Activated CD8-positive, alpha-beta memory T cell treated with anti-CD3 and anti-CD28 coated beads for 36 hours (primary cell): ENCODE measurements around the gene PDILT. TPM values are rescaled to one million over a fixed set of nuclear protein-coding genes. Genes with fewer than 3 reads are reported as not detected.
"Not testable (repeated sequence)": the region's sequence is repeated elsewhere in the genome, so short reads cannot be mapped to it uniquely, and the experiment has no call there.

Source experiments
- CTCF ChIA-PET: fragments of 350-600 bp; sonication (Branson Sonifier 250); formaldehyde crosslinking; loops from one replicate; lab custom pipeline; 2021; ENCODE audit warnings: antibody characterized with exemption; lab: Charles Lee
- POLR2A ChIA-PET: fragments of 350-600 bp; sonication (Branson Sonifier 250); formaldehyde crosslinking; loops from one replicate; lab custom pipeline; 2021; ENCODE audit warnings: antibody characterized with exemption; lab: Charles Lee
- total RNA-seq, 2 experiments: library from RNA; stranded (reverse); gene quantifications; one replicate each; pipeline ENCODE4 v1.2.3, GENCODE V29; 2021

PDILT gene
- total RNA-seq, 2 experiments from 2014 or later = not detected

DNA sequence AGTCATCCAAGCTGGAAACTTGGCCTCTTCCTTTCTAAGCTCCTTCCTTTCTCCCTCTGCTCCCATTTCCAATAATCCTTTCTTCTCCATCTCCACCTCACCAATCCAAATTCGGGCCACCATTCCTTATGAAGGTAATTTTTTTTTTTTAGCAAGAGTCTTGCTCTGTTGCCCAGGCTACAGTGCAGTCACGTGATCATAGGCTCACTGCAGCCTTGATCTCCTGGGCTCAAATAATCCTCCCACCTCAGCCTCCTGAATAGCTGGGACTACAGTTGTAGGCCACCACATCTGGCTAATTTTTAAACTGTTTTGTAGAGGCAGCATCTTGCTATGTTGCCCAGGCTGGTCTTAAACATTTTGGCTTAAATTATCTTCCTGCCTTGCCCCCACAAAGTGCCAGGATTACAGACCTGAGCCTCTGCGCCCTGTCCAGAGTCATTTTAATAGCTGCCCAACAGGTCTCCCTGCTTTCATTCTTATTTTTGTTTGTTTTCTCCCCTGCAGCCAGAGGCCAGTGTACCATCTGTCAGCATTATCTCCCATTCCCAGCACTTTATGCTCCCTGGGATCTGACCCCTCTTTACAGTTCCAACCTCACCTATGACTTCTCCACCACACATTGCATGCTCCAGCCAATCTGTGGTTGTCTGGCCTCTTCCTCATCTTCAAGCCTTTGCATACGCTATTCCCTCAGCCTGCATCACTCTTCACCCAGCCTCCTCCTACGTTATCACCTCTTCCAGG is 75.0 kb downstream of the PDILT start:
- CTCF ChIA-PET = no interaction called here
- POLR2A ChIA-PET = no interaction called here

DNA sequence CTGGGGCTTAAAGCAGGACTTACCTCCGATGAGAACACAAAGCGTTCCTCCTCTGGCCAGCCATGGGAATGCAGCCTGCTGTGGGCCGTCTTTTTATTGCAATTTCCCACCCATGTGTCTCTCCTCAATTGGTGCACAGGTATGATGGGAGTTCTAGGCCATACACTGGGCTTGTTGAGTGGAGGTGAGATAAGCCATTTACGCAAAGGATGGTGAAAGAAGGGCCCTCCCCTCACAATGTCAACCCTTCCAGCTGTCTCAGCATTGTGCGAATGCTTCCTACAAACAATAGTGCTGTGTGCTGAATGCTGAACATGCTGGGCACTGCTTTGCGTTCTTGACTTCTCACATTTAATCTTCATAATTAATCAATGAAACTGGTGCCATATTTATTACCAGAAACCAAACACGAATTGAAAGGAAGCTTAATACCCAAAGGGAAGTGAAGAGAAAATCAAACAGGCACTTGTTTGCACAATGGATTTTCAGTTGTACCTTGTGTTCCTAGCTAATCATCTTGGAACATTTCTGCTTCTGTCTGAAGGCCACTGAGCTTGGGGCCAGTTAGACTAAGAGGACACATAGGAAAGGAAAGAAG is 77.0 kb downstream of the PDILT start, which contains the start of gene GP2:
Gene GP2, minus strand, starts transcription at position 70 of the 598 bp plus-strand sequence. CDS start 1,082 bp downstream, outside the sequence.
- ChIA-PET CTCF (no interaction called here), POLR2A (no interaction called here)

DNA sequence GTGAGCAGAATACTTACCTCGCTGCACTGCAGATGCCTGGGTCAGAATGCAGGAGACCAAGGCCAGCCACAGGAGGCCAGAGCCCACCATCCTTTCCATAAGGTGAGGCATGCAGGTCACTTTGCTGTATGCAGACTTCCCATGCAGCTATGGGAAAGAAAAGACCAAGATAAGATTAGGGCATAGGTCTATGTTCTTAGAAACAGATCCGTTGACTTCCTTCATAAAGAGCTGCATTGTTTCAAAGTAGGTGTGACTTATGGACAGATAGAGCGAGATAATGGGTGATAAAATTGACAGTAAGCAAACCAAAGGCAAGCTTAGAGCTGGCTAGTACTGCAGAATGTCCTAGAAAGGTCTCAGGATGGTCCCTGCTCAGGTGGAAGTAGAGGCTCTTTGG is 78.2 kb downstream of the PDILT start:
- CTCF ChIA-PET = no interaction called here
- POLR2A ChIA-PET = no interaction called here

DNA sequence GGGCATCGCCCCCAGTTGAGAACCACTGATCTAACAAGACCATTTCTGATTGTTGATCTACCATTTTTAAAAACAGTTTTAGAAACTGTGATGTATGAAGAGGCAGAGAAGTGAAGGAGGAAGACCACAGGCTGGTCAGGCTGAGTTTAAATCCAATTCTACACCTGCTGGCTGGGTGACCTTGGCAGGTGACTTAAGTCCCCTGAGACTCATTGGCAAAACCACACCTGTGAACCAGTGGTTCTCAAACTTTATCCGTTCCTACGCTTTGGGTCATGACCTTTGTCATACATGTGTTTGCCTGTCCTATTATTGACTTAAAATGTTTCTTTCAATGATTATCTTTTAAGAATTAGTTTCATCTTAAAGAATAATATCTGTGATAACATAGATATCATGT is 79.5 kb downstream of the PDILT start:
- CTCF ChIA-PET = no interaction called here
- POLR2A ChIA-PET = no interaction called here

- CTCF ChIA-PET = no interaction called here
- POLR2A ChIA-PET = no interaction called here
These were observed 80.9 kb downstream of the PDILT start for GRCh38 chr16:20323591-20324117.

DNA sequence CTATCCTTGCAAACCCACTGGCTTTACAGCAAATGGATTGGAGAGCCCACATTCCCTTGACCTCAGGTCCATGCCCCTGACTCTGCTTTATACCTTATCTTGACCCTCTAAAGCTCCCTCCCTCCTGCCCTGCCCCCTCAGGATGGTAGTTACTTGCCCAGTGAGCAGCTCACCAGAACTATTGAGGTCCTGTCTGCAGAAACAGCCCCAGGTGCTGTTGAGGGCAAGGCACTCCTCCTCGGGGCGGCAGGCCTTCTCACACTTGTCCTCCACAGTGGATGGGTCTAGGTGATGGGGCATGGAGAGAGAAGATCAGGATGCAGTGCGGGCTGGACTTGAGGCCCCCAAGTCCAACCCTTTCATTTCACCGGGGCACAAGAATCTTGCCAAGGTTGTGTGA is 81.8 kb downstream of the PDILT start:
- ChIA-PET CTCF (no interaction called here), POLR2A (no interaction called here)

DNA sequence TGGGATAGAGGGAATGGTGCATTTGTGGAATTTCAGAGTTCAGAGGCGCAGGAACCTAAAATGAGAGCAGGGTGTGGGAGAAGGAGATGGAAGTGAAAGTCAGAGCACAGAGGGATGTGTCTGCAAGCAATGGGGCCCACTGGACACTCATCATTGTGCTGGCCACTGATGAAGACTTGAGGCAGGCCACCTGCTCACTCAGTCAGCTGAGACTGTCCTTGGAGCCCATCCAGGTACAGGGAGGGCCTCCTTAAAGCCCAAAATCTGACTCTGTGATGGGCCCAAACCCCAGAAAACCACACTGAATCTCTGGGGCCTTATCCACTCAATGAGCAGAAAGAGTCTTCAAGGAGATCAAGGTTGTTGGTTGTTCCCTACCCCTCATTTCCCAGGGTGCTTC is 82.9 kb downstream of the PDILT start:
- ChIA-PET POLR2A (no interaction called here), CTCF (no interaction called here)

DNA sequence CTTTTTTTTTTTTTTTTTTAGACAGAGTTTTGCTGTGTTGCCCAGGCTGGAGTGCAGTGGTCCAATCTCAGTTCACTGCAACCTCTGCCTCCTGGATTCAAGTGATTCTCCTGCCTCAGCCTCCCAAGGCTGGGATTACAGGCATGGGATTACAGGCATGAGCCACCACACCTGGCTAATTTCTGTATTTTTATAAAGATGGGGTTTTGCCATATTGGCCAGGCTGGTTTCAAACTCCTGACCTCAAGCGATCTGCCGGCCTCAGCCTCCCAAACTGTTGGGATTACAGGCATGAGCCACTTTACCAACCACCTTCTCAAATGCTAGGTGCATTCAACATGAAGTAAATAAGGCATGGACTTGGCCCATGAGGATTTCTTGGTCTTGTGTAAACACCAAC is 83.5 kb downstream of the PDILT start:
- POLR2A ChIA-PET = not testable (repeated sequence)
- CTCF ChIA-PET = interaction anchor here (0.7 kb wide), 1 partner anchor 858 kb away, joined by 3 read pairs; no protein-coding TSS in a partner anchor

- CTCF ChIA-PET = interaction anchor here (0.6 to 0.7 kb wide), 2 partner anchors 221 to 858 kb away, joined by 3 to 4 read pairs; no protein-coding TSS in a partner anchor
- POLR2A ChIA-PET = no interaction called here
These were observed 83.9 kb downstream of the PDILT start for GRCh38 chr16:20320592-20320991.

- ChIA-PET CTCF (interaction anchor here (0.6 to 0.7 kb wide), 2 partner anchors 222 to 858 kb away, joined by 3 to 4 read pairs; no protein-coding TSS in a partner anchor), POLR2A (no interaction called here)
These were observed 84.4 kb downstream of the PDILT start for GRCh38 chr16:20320178-20320577.

DNA sequence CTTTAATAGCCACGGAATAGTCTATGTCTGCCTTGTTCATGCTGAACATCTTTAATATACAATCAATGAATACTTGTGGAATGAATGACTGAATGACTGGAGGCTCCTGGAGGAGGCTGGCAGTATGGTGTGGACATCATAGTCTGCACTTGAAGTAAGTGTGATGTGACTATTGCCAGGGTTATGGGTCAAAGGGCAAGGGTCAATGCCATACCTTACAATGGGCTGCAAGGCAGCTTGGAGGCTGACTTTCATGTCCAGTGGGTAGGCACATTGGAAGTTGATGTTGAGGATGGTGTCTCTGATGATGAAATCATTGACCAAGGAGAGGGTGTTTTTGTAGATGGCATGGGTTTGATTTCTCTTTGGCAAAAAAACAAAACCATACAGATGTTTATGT is 85.1 kb downstream of the PDILT start:
- ChIA-PET CTCF (no interaction called here), POLR2A (no interaction called here)

- CTCF ChIA-PET = no interaction called here
- POLR2A ChIA-PET = no interaction called here
These were observed 86.1 kb downstream of the PDILT start for GRCh38 chr16:20318437-20318836.

DNA sequence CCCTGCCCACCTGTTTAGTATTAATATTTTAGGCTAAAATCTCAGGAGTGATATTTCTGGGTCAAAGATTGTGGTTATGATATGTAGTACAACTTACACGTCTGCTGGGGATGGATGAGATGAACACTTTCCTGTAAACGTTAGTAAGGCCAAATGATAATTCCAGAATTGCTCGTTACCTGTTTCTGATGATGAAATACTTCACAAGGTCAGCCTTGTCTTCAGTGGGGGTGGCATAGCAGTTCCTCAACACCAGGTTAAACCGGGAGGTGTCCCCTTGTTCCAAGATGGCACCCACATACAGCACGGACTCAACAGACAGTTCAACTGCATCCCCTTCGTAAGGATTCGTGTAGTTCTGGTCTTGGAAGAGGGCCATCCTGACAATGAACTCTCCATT is 86.5 kb downstream of the PDILT start:
- CTCF ChIA-PET = no interaction called here
- POLR2A ChIA-PET = no interaction called here

DNA sequence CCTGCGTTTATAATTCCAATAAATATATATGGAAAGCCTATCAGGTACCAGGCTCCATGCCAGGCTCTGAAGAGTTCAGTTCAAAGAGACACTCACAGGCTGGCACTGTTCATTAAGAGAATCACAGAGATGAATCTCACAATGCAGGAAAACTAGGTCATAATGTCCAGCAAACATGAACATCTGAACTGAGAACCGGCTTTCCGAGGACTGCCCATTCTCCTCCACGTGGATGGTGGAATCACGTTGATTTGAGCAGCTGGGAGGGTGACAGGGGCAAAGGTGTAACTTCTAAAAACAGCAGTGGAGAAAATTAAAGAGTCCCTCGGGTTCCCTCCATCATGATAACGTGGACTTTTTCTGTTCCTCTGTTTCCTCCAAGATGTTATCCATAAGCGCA is 87.4 kb downstream of the PDILT start:
- ChIA-PET POLR2A (no interaction called here), CTCF (no interaction called here)

DNA sequence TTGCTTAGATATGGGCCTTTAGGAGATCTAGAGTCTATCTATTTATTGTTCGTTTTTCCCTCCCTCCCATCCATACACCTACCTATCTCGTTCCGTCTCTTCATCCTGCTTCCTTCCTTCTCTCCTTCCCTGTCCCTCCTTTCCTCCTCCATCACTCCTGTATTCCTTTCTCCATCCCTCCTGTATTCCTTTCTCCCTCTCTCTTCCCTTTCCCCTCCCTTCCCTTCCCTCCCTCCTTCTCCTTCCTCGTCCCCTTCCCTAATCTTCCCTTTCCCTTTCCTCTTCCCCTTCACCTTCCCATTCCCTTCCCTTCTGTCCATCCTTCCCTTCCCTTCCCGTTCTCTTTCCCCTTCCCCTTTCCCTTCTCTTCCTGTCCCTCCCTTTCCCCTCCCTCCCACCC is 87.8 kb downstream of the PDILT start:
- POLR2A ChIA-PET = no interaction called here
- CTCF ChIA-PET = no interaction called here

DNA sequence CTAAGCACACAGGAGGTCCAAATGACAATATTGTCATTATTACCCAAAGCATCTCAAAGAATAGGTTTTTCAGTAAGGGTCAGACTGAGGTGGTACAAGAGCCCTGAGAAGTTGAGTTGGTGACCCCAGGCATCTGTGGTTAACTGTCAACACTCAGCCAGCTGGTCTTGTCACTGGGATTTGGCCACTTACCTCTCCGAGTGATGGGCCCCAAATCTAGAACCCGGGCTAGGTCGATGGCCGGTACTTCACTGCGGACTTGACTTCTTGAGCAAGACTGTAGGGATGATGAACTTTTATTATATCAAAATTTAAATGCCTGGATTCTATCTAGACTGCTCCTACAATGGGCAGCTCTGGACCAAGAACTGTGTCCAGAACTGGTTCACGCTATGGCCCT is 88.8 kb downstream of the PDILT start:
- ChIA-PET POLR2A (no interaction called here), CTCF (no interaction called here)

GRCh38 chr16:20314575-20314974 is 90.0 kb downstream of the PDILT start:
- CTCF ChIA-PET = no interaction called here
- POLR2A ChIA-PET = no interaction called here

- CTCF ChIA-PET = no interaction called here
- POLR2A ChIA-PET = no interaction called here
These were observed 90.8 kb downstream of the PDILT start for GRCh38 chr16:20313741-20314140.

- CTCF ChIA-PET = not testable (repeated sequence)
These were observed 91.9 kb downstream of the PDILT start for GRCh38 chr16:20312536-20313095.

DNA sequence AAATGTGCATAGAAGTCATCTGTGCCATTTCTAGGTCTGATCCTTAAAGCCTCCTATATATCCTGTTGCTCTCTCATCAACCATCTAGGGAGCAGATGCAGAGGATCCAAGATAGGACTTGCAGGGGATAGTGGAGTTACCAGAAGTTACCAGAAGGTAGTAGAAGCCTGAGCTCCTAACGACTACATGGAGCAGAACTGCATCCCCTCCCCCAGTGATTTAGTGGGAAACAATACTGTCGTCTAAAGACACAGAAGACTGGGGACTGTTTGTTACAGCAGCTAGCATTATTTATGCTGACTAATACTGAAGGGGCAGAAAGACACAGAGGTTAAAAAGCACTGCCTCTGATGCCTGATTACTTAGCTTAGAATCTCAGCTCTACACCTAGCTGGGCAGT is 93.0 kb downstream of the PDILT start:
- CTCF ChIA-PET = no interaction called here
- POLR2A ChIA-PET = no interaction called here

More at GRCh38 chr16:20312536-20313095, 91.9 kb downstream of the PDILT start:
- POLR2A ChIA-PET = not testable (repeated sequence)
